Skeletal muscle satellite cell (primary cell): ENCODE data around the gene SPRR4.

Source experiments
- H3K27me3 ChIP-seq: 2 replicates; pipeline ENCODE4 v1.7.0; 2013; ENCODE audit warnings: low read length; ENCODE audit not compliant: control insufficient read depth, insufficient read depth
- H3K36me3 ChIP-seq: 2 replicates; pipeline ENCODE4 v1.7.0; 2013; ENCODE audit warnings: mild to moderate bottlenecking, control low read depth, low read length; ENCODE audit not compliant: insufficient read depth
- H3K4me1 ChIP-seq: 2 replicates; pipeline ENCODE4 v1.7.0; 2013; ENCODE audit warnings: low read length; ENCODE audit not compliant: control insufficient read depth, insufficient read depth
- H3K4me2 ChIP-seq: 2 replicates; pipeline ENCODE4 v1.7.0; 2013; ENCODE audit warnings: mild to moderate bottlenecking, low read length
- H3K4me3 ChIP-seq: 2 replicates; pipeline ENCODE4 v1.7.0; 2013; ENCODE audit warnings: low read length
- H3K9ac ChIP-seq: 2 replicates; pipeline ENCODE4 v1.7.0; 2013; ENCODE audit warnings: mild to moderate bottlenecking, low read depth, low read length, moderate library complexity
- H3K9me3 ChIP-seq: replicated peaks from 2 replicates; pipeline ENCODE4 v1.7.0; 2013; ENCODE audit warnings: mild to moderate bottlenecking, control low read depth, low read length

SPRR4 gene

DNA sequence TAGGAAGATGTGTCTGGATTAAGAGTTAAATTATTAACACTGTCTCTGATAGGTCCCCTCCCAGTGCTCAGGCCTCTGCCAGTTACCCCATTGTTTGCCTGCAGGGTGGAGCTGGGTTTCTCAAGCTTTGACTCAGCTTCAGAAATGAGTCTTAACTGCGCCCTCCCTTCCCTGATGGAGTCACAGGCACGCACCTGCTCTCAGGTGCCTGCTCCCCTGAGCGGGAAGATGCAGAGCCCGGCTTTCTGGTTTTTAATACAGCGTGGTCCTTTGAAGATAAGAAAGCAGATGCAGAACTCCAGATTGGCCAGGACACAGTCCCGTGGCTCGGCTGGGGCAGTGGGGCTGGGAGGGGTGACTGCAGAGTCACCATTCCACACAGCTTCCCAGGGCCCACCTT lies 3.2 kb upstream of the SPRR4 start:
- no peak overlapping the region for H3K4me2 ChIP-seq
- no peak overlapping the region for H3K9ac ChIP-seq
- no peaks in the 10 kb centered on the region for H3K4me1 ChIP-seq
- no peak overlapping the region for H3K4me3 ChIP-seq
- H3K36me3 ChIP-seq: no peaks in the 10 kb centered on the region
- H3K27me3 ChIP-seq: no peaks in the 10 kb centered on the region
- no peaks in the 10 kb centered on the region for H3K9me3 ChIP-seq

DNA sequence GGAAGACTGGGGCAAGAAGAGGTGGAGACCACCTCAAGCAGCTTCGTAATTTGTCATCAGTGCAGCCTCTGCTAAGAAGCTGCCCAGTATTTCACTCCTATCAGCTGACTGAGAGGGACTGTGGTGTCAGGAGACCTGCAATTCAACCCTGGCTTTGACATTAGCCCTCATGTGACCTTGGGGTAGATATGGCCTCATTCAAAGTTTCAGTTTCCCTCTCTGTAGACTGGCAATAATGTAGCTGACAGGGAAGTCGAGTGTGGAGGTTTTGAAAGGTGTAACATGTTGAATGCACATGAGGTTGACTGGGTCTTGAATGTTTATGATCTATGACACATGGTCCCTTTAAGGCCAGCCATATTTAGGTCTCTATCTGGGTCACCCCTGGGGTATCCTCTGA lies 2.2 kb upstream of the SPRR4 start:
- Histone ChIP-seq H3K27me3 (no peaks in the 10 kb centered on the region), H3K4me1 (no peaks in the 10 kb centered on the region), H3K9ac (no peak overlapping the region), H3K4me2 (no peak overlapping the region), H3K4me3 (no peak overlapping the region), H3K36me3 (no peaks in the 10 kb centered on the region), H3K9me3 (no peaks in the 10 kb centered on the region)

DNA sequence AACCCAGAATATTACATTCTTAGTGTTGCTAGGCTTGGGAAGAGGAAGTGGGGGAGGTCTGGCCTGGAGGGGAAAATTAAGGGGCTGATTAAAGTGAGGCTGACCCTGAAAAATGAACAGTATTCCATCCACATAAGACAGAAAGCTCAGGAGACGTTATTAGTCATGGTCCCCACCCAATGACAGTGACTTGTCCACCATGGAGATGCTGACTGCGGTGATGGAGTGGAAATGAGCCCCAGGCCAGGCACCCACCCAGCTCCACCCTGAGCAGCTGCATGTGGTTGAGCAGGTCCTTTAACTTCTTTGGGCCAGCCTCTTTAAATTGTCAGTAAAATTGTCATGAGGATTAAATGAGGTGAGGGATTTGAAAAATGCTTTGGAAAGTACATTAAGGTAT lies 1.4 kb upstream of the SPRR4 start:
- Histone ChIP-seq H3K9ac (no peak overlapping the region), H3K4me3 (no peak overlapping the region), H3K9me3 (no peaks in the 10 kb centered on the region), H3K4me2 (no peak overlapping the region), H3K27me3 (no peaks in the 10 kb centered on the region), H3K4me1 (no peaks in the 10 kb centered on the region), H3K36me3 (no peaks in the 10 kb centered on the region)

DNA sequence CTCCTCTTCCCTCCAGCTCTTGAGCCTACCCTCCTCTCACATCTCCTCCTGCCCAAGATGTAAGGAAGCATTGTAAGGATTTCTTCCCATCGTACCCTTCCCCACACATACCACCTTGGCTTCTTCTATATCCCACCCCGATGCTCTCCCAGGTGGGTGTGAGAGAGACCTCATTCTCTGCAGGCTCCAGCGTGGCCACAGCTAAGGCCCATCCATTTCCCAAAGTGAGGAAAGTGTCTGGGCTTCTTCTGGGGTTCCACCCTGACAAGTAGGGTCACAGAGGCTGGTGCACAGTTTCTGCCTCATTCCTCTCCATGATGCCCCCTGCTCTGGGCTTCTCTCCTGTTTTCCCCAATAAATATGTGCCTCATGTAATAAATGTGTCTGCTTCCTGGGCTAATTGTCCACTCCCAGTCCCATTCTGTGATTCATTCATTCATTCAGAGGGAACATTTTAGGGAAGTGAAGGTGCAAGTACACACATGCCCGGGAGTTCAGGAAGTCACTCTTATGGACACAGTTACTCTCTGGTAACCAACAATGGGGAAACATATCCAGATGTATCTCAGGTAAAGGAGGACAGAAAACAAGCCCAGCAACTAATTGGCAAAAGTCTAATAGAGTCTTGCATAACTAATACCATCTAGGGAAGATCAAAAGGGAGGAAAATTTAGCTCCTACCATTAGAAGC lies 1.9 kb downstream of the SPRR4 start:
- H3K27me3 ChIP-seq: peaks cover 3% of the 10 kb centered on the region
- H3K4me2 ChIP-seq: no peak overlapping the region
- H3K4me3 ChIP-seq: no peak overlapping the region
- H3K9me3 ChIP-seq: no peaks in the 10 kb centered on the region
- no peak overlapping the region for H3K9ac ChIP-seq
- no peaks in the 10 kb centered on the region for H3K4me1 ChIP-seq
- H3K36me3 ChIP-seq: no peaks in the 10 kb centered on the region

DNA sequence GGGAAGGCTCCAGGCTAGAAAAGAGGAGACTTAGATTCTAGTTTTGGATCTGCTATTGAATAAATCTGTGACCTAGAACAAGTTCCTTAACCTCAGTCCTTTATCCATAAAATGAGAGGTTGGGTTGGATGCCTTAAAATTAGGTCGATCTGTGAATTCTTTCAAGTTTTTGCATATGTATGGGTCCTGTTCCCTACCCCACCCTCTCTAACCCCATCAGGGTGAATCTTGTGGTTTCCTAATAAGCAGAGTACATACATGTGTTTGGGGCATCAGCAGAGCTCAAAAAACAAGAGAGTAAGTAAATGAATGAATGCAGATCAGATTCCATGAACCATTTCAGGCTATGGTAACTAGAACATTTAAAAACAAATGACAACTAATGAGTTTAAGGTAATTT lies 6.2 kb downstream of the SPRR4 start:
- no peak overlapping the region for H3K4me2 ChIP-seq
- H3K4me3 ChIP-seq: no peak overlapping the region
- H3K4me1 ChIP-seq: no peaks in the 10 kb centered on the region
- no peaks in the 10 kb centered on the region for H3K9me3 ChIP-seq
- H3K27me3 ChIP-seq: peaks cover 9% of the 10 kb centered on the region
- H3K36me3 ChIP-seq: no peaks in the 10 kb centered on the region
- no peak overlapping the region for H3K9ac ChIP-seq

DNA sequence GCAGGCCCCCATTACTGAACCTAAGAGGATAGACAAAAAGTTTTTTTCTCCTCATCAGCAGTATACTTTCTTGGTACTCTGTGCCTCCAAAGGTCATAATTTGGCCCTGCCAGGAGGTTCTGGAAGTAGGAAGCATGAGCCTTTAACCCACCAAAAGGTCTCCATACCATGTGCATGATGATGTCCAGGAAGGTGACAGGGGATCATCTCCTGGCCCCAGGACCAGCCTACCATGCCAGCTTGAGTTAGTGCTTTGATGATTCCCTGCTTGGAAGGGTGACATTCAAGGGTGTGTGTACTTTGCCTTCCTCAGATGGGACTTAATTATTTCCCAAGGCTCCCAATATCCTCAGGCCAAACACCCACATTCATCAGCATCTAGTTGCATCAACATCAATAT lies 7.2 kb downstream of the SPRR4 start:
- no peak overlapping the region for H3K9ac ChIP-seq
- no peaks in the 10 kb centered on the region for H3K4me1 ChIP-seq
- H3K4me3 ChIP-seq: no peak overlapping the region
- no peaks in the 10 kb centered on the region for H3K36me3 ChIP-seq
- H3K27me3 ChIP-seq: peaks cover 11% of the 10 kb centered on the region
- H3K9me3 ChIP-seq: no peaks in the 10 kb centered on the region
- H3K4me2 ChIP-seq: no peak overlapping the region

DNA sequence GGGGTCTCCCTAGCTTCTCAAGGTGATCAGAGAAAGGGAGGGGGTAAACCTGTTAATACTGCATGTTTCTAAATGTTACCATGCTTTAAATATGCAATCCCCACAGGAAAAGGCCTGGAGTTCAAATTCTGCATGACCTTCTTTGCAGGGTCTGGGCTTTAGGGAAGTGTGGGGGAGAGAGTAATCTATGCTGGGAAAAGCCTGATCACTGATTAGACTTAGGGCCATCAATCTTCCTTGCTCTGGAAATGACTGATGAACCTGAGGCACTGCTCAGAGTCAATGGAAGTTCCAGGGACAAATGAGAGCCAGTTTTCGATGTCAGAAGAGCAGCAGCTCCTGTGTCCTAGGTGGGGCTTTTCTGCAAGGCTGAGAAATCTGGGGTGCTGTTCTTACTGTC lies 10.2 kb downstream of the SPRR4 start:
- Histone ChIP-seq H3K36me3 (no peaks in the 10 kb centered on the region), H3K4me2 (no peak overlapping the region), H3K4me1 (no peaks in the 10 kb centered on the region), H3K9ac (no peak overlapping the region), H3K9me3 (no peaks in the 10 kb centered on the region), H3K4me3 (no peak overlapping the region), H3K27me3 (peaks cover 21% of the 10 kb centered on the region)

DNA sequence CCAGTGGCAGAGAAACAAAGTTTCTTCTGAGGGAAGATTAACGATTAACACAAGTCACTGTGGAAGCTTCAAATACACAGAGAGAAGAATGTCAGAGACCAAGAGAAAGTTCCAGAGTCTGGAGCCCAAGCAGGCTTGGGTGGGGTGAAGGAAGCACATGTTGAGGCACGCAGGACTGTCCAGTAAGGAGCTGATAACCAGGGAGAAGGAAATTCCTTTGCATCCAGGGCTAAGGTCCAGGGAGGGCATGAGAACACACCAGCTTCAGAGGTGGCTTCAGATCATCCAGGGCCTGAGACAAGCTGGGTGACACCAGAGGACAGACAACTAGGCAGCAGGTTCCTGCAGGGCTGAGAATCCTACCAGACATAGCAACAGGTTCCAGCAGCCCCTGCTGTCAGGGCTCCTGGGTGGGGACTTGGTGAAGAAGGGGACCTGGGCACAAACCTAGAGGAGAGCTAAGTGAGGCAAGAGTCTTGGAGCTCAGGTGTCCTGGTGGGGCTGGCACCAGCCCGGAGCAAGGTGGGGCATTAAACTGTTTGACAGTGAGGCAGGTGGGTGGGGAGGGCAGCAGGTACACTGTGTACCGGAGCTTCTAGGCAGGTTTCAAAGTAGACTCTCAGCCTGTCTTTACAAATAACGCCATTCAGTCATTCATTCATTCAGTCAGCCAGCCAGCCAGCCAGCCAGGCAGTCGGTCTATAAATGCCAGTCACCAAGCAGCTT lies 10.9 kb downstream of the SPRR4 start:
- Histone ChIP-seq H3K27me3 (peaks cover 18% of the 10 kb centered on the region), H3K9ac (no peak overlapping the region), H3K9me3 (no peaks in the 10 kb centered on the region), H3K4me1 (no peaks in the 10 kb centered on the region), H3K4me3 (no peak overlapping the region), H3K4me2 (no peak overlapping the region), H3K36me3 (no peaks in the 10 kb centered on the region)

DNA sequence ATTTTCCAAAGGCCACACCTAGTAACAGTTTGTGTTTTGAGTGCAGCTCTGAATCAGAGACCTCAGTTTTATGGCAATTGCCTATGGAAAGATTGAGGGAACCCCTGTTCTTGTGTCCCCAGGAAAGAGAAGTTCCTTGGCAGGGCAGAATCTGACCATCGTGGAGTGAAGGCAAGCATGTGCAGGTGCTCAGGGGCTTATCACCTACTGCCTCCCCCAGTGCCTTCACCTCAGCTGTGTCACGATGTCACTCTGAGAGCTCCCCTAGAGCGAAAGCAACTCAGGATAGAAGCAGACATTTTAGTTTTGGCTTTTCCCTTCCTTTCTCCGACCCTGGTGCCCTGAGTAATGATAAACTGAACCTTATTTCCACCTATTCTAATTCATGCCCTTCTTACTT lies 11.6 kb downstream of the SPRR4 start:
- no peaks in the 10 kb centered on the region for H3K9me3 ChIP-seq
- H3K27me3 ChIP-seq: peaks cover 18% of the 10 kb centered on the region
- H3K4me3 ChIP-seq: no peak overlapping the region
- no peak overlapping the region for H3K4me2 ChIP-seq
- no peaks in the 10 kb centered on the region for H3K4me1 ChIP-seq
- no peaks in the 10 kb centered on the region for H3K36me3 ChIP-seq
- no peak overlapping the region for H3K9ac ChIP-seq

DNA sequence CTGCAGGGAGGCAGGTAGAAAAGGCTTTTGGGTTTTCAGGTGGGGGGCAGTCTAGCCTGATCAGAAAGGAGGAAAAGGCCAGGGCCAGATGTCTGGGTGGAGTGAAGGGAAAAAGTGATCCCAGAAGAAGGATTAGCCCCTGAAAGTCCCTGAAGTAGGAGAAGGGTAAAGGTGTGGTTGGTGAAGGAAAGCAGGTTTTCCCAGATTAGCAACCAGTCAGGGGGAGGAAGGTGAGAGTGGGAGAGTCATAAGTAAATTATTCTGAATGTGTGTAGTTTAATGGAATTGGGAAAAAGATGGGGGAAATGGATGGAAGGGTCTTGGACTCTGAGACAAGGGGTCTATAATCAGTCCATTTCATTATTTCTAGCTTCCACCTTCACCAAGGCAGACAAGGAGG lies 12.8 kb downstream of the SPRR4 start:
- no peaks in the 10 kb centered on the region for H3K9me3 ChIP-seq
- H3K27me3 ChIP-seq: peaks cover 18% of the 10 kb centered on the region
- no peak overlapping the region for H3K4me3 ChIP-seq
- no peak overlapping the region for H3K9ac ChIP-seq
- no peaks in the 10 kb centered on the region for H3K4me1 ChIP-seq
- no peak overlapping the region for H3K4me2 ChIP-seq
- no peaks in the 10 kb centered on the region for H3K36me3 ChIP-seq

DNA sequence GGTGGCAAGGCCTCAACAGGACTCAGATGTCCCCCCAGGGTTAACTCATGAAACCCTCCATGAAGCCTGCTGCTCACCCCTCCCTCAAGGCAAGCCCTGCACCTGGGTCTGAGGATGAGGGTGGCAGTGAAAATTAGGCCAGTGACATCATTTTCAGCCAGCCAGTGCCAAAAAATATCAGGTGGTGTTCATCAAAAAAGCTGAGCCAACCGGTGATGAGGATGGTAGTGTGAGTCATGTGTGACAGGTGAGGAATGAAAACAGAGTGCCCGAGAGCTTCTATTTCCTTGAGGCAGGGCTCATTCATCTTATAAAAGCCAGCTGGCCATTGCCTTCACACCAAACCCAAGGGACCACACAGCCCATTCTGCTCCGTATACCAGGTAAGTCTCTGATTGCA lies 13.3 kb downstream of the SPRR4 start, which contains the start of gene SPRR1A:
TSS of gene SPRR1A (plus strand) at position 339 of the 400 bp plus-strand sequence. CDS start 1,150 bp downstream, outside the sequence.
- Histone ChIP-seq H3K9ac (no peak within 1 kb of the TSS), H3K27me3 (peaks cover 18% of the 10 kb centered on the region), H3K4me2 (no peak within 1 kb of the TSS), H3K36me3 (no peaks in the 10 kb centered on the region), H3K4me1 (no peaks in the 10 kb centered on the region), H3K4me3 (no peak within 1 kb of the TSS), H3K9me3 (no peaks in the 10 kb centered on the region)

DNA sequence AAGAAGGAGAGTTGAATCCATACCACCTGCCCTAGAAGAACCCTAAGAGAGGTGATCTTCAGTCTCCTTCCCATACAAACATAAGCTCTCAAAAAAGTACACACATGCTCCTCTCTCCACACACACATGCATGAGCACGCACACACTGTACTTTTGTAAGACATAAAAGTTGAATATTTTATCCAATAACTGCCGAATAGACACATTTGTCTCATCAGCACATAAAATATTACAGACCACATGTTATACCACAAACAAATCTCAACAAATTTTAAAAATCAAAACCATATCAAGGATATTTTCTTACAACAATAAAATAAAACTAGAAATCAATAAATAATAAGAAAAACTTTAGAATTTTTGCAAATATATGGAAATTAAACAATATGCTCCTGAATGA lies 16.1 kb downstream of the SPRR4 start:
- H3K4me1 ChIP-seq: no peaks in the 10 kb centered on the region
- peaks cover 17% of the 10 kb centered on the region for H3K27me3 ChIP-seq
- no peak overlapping the region for H3K4me2 ChIP-seq
- H3K9me3 ChIP-seq: no peaks in the 10 kb centered on the region
- no peaks in the 10 kb centered on the region for H3K36me3 ChIP-seq
- no peak overlapping the region for H3K4me3 ChIP-seq
- H3K9ac ChIP-seq: no peak overlapping the region
